Activated T-cell treated with anti-CD3 and anti-CD28 coated beads, Interleukin-2, amount 50 U/mL, for 72 hours (primary cell): Measurements from ENCODE around the gene PER2. TPM values are rescaled to one million over a fixed set of nuclear protein-coding genes. Genes with fewer than 3 reads are reported as not detected.
"Not testable (repeated sequence)": the region's sequence is repeated elsewhere in the genome, so short reads cannot be mapped to it uniquely, and the experiment has no call there.

Experiments used
- ATAC-seq, 2 donors: fragments of 150-1000 bp; cut with Tn5 transposase; replicated peaks in 1 of 2; 2 replicates each; pipeline ENCODE4 v1.10.0; 2021; ENCODE audit warnings: moderate library complexity in 2 of 2, mild to moderate bottlenecking in 1 of 2
- DNase-seq, 2 donors: peaks; one replicate each; pipeline ENCODE4 v3.0.0; 2021 to 2022; ENCODE audit warnings: mixed read lengths in 1 of 2
- H3K27ac Mint-ChIP-seq: one replicate; pipeline ENCODE4 v1.8.0; 2022; ENCODE audit warnings: mild to moderate bottlenecking, moderate library complexity, mixed read lengths
- H3K27me3 Mint-ChIP-seq: one replicate; pipeline ENCODE4 v1.8.0; 2022; ENCODE audit warnings: low read depth, mixed read lengths
- H3K36me3 Mint-ChIP-seq, 2 donors: one replicate each; pipeline ENCODE4 v1.8.0; 2022; ENCODE audit warnings: mixed read lengths in 2 of 2, mild to moderate bottlenecking in 1 of 2; ENCODE audit not compliant: insufficient read depth in 2 of 2
- H3K4me1 Mint-ChIP-seq: one replicate; pipeline ENCODE4 v1.8.0; 2022; ENCODE audit warnings: low read depth, mixed read lengths
- H3K4me3 Mint-ChIP-seq, 2 donors: one replicate each; pipeline ENCODE4 v1.8.0; 2022; ENCODE audit warnings: mild to moderate bottlenecking in 2 of 2, mixed read lengths in 2 of 2, moderate library complexity in 2 of 2
- H3K9me3 Mint-ChIP-seq, 2 donors: one replicate each; pipeline ENCODE4 v1.8.0; 2022; ENCODE audit warnings: mixed read lengths in 2 of 2
- total RNA-seq, 2 donors: library from RNA; stranded (reverse); gene quantifications; one replicate each; pipeline ENCODE4 v1.2.3, GENCODE V29; 2022

The PER2 gene
- total RNA-seq, 2 donors from 2014 or later = 8.9 to 12.4 TPM

DNA sequence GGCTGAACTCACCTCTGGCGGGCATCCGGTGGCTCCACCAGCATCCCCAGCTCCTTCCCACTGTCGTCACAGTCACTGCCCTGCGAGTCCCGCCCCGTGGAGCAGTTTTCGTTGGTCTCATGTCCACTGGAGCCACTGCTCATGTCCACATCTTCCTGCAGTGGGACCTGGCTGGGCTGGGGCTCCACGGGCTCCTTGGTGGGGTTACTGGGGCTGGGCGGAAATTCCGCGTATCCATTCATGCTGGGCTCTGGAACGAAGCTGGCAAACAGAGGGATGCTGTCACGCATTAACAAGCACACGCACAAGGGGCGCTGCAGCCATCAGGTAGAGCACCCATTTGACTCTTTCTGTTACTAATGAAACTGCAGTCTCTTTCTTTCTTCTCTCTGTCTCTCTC is 10.7 kb downstream of the PER2 start:
- H3K36me3 Mint-ChIP-seq = peaks cover 3 to 4% of the 10 kb centered on the region in 2 donors
- H3K9me3 Mint-ChIP-seq = no peaks in the 10 kb centered on the region
- ATAC-seq (no peak), DNase-seq (no peak)
- no peaks in the 10 kb centered on the region for H3K27me3 Mint-ChIP-seq
- peaks cover 4% of the 10 kb centered on the region for H3K4me1 Mint-ChIP-seq
- H3K4me3 Mint-ChIP-seq = no peak overlapping the region
- no peak overlapping the region for H3K27ac Mint-ChIP-seq

DNA sequence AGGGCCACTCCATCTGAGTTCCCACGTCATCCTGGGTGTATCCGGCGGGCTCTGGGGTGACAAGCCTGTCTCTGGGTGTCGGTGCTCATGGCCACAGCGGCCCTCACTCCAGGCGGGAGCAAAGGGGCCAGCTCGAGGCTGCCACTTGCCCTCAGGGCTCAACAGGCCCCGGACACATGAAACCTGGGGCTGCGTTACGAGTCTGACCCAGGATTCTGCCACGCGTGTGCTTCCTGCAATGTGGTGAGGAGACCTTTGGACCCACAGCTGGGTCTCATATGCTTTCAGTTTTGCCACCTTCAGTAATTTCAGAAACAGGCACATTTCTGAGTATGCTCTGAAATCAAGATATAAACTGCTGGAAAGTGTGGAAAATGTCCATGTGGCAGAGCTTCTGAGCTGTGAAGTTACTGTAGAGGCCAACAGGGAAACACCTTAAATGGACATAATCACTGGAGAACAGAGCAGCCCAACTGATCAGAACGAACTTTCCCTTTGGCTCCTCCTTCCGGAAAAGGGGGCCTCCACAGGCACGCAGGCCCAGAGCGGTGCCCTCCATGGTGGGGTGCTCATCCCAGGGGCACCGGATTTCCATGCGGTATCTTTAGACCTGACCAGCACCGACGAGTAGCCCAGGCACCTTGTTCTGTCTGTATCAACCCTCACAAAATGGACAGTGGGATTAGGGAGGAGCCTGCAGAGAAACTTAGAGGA is 14.1 kb downstream of the PER2 start:
- no peak for DNase-seq
- Mint-ChIP-seq H3K9me3 (no peaks in the 10 kb centered on the region), H3K36me3 (peaks cover 2 to 3% of the 10 kb centered on the region in 2 donors), H3K27me3 (no peaks in the 10 kb centered on the region), H3K27ac (no peak overlapping the region), H3K4me1 (no peaks in the 10 kb centered on the region), H3K4me3 (no peak overlapping the region)
- no peak for ATAC-seq

DNA sequence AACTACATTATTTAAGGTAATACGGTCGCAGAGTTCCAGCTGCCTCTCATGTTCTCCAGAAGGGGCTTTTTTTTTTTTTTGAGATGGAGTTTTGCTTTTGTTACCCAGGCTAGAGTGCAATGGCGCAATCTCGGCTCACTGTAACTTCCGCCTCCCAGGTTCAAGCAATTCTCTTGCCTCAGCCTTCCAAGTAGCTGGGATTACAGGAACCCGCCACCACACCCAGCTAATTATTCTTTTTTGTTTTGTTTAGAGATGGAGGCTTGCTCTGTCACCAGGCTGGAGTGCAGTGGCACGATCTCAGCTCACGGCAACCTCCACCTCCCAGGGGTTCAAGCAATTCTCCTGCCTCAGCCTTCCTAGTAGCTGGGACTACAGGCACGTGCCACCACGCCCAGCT is 15.0 kb downstream of the PER2 start:
- not testable (repeated sequence) for H3K9me3 Mint-ChIP-seq, H3K27ac Mint-ChIP-seq, H3K4me1 Mint-ChIP-seq, H3K27me3 Mint-ChIP-seq, ATAC-seq, DNase-seq, H3K36me3 Mint-ChIP-seq, H3K4me3 Mint-ChIP-seq

DNA sequence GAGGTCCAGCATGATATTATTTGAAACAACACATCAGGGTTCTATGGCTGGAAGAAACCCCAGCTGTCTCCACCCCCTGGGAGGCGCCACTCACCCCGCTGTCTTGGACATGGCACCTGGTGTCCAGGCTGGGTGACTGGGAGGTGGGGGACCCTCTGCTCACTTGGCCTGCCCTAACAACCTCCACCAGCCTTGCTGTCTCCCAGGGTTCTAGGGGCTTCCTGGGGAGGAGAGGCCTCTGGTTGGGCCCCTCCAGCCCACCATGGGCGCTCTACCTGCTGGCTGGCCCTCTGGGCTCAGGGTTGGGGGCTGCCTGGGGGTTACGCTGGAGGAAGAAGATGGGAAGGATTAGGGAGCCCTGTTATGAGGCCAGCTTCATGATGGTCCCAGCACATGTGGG is 16.3 kb downstream of the PER2 start:
- peaks cover 2 to 3% of the 10 kb centered on the region in 2 donors for H3K36me3 Mint-ChIP-seq
- H3K9me3 Mint-ChIP-seq = no peaks in the 10 kb centered on the region

DNA sequence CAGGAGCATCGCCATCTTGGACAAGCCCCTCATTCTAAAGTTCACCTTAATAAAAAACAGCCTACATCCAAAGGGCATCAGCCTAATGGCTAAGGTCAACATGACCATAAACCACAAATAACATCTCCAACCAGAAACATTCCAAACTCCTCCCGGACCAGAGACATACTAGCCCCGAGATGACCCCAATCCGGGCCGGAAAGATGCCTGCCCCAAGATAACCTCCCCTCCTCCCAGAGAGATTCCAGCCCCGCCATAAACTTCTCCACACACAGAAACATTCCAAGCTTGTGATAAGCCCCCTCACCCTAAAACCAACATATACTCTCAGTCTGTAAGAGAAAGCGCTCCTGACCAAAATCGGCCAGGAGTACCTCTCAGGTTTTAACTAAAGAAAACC is 16.7 kb downstream of the PER2 start:
- not testable (repeated sequence) for ATAC-seq, H3K4me1 Mint-ChIP-seq, H3K27me3 Mint-ChIP-seq, H3K4me3 Mint-ChIP-seq, DNase-seq, H3K36me3 Mint-ChIP-seq, H3K9me3 Mint-ChIP-seq, H3K27ac Mint-ChIP-seq

More for the DNA sequence above, 16.3 kb downstream of the PER2 start:
- ATAC-seq (no peak), DNase-seq (no peak)
- Mint-ChIP-seq H3K27ac (no peak overlapping the region), H3K4me1 (no peaks in the 10 kb centered on the region), H3K27me3 (no peaks in the 10 kb centered on the region), H3K4me3 (no peak overlapping the region)

DNA sequence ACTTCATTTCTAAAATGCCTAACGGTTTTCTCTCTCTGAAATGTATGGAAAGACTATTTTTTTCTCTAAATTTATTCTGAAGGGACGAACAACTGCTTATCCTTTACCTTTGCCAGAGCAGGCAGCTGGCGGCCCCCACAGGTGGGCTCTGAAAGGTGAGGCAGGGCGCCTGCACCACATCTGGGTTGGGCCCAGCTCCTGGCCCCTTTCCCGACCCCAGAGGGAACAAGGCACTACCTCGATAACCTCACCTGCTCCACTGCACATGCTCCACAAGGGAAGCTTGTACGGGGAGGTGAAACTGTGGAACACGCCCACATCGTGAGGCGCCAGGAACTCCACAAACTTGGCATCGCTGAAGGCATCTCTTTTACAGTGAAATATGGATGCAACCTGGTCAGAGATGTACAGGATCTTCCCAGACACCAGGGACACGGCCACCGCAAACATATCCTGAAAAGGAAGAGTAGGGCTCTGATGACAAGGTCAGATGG is 17.3 kb downstream of the PER2 start:
- ATAC-seq = no peak
- no peak overlapping the region for H3K4me3 Mint-ChIP-seq
- DNase-seq = no peak
- H3K36me3 Mint-ChIP-seq = no peaks in the 10 kb centered on the region
- no peak overlapping the region for H3K27ac Mint-ChIP-seq
- no peaks in the 10 kb centered on the region for H3K9me3 Mint-ChIP-seq
- no peaks in the 10 kb centered on the region for H3K4me1 Mint-ChIP-seq
- H3K27me3 Mint-ChIP-seq = no peaks in the 10 kb centered on the region

DNA sequence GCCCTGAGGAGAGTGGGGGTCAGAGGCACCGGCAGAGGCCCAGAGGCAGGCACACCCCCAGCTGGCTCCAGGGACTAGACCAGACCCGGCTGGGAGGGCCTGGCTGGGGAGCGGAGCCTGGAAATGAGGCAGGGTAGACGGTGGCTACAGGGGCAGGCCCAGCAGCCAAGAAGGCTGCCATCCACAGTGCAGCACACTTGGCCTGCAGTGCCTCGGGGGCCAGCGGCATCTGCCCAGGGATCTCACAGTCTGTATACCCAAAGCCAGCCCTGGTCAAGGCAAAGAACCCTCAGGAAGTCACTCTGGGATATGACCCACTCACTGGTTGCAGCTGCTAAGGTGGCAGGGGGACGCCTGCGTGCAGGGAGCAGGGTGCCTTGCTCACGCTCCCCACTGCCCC is 17.8 kb downstream of the PER2 start:
- Mint-ChIP-seq H3K4me1 (no peaks in the 10 kb centered on the region), H3K4me3 (no peak overlapping the region), H3K27ac (no peak overlapping the region), H3K9me3 (no peaks in the 10 kb centered on the region), H3K27me3 (no peaks in the 10 kb centered on the region), H3K36me3 (no peaks in the 10 kb centered on the region)
- ATAC-seq = no peak
- DNase-seq = no peak

DNA sequence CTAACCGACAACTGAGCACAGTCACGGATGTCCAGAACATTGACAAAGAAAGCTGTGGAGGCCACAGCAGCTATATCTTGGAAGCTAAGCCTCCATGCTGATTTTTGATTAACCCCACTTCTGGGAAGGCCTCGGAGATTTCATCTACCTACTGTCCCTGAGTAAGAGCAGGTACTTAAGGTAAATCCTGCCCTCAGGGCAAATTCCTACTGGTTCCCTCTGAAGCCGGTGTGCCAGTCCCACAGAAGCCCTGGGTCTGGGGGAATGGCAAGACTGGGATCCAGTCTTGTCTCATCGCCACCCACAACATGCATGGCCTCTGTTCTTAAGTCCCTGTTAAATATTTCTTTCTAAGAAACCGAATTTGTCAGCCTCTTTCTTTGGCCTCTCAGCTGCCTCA is 18.7 kb downstream of the PER2 start:
- Mint-ChIP-seq H3K9me3 (no peaks in the 10 kb centered on the region), H3K27ac (no peak overlapping the region), H3K4me1 (no peaks in the 10 kb centered on the region), H3K27me3 (no peaks in the 10 kb centered on the region), H3K4me3 (no peak overlapping the region), H3K36me3 (no peaks in the 10 kb centered on the region)
- ATAC-seq = no peak
- no peak for DNase-seq

DNA sequence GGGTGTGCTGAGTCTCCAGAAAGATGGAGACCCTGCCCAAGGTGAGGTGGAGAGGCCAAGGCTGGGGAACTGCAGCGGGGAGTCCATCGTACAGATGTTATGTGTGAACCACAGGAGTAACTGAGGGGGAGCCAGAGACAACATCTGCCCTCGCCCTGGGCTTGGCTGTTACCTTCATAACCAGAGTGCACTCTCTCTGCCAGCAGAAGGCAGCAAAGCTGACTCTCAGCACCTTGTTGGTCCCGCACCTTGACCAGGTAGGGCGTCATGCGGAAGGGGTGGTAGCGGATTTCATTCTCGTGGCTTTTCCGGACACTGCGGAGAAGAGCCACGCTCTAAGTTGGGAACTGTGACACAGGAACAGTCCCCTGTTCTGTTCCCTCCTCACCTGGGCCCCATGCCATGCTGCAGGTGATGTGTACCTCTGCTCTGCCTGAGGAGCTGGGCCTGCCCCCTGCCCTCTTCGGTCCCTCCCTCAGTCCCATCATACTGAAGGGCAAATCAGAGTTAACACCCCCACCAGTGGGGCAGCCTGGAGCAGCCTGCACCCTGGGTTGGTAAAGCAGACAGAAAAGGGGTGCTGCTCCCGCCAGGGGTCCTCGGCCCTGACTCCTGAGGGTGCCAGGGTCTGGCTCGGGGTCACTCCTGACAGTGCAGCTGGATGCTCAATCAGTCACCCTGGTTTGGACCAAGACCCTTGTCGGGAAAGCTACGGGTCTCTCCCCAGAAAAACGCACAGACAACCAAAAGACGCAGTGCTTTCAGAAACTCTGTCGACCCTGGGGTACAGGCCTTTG is 20.3 kb downstream of the PER2 start:
- Mint-ChIP-seq H3K4me3 (no peak overlapping the region), H3K27me3 (no peaks in the 10 kb centered on the region), H3K4me1 (peaks cover 6% of the 10 kb centered on the region), H3K36me3 (no peaks in the 10 kb centered on the region), H3K27ac (no peak overlapping the region), H3K9me3 (no peaks in the 10 kb centered on the region)
- DNase-seq (no peak), ATAC-seq (no peak)

DNA sequence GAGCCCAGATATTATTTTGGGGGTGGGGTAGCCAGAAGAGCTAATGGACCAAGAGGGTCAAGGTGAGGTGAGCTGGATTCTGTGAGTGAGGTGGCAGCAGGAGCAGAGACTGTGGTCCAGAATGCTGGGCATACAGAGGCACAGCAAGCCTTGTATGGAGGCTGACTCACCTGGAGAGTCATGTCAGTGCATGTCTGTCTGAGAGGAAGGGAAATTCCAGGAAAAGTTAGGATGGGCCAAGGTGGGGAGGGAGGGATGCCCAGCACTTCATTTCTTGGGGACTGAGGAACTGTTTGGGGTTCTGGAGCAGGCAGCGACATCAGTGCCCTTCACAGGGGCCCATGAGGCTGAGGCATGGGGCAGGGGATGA is 21.1 kb downstream of the PER2 start:
- no peak for ATAC-seq
- Mint-ChIP-seq H3K4me3 (no peak overlapping the region), H3K4me1 (peaks cover 6% of the 10 kb centered on the region)

DNA sequence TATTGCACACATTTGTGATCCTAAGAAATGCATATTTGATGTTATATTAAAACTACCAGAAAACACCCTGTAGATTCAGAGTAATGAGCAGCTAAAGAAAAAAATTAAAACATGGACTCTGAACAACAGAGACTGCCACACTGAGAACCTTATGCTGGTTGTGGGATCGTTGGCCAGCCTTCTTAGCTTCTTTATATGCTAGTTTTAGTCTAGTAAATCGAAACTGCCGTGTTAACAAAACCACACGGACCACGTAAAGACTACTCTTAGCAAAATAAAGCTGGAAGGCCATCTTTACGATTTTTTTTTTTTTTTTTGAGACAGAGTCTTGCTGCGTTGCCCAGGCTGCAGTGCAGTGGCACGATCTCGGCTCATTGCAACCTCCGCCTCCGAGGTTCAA is 22.8 kb downstream of the PER2 start:
- DNase-seq = no peak
- no peaks in the 10 kb centered on the region for H3K27me3 Mint-ChIP-seq

More for the DNA sequence above, 21.1 kb downstream of the PER2 start:
- Mint-ChIP-seq H3K27ac (peak overlapping the region; percentile 62), H3K27me3 (no peaks in the 10 kb centered on the region), H3K36me3 (no peaks in the 10 kb centered on the region), H3K9me3 (no peaks in the 10 kb centered on the region)
- no peak for DNase-seq

DNA sequence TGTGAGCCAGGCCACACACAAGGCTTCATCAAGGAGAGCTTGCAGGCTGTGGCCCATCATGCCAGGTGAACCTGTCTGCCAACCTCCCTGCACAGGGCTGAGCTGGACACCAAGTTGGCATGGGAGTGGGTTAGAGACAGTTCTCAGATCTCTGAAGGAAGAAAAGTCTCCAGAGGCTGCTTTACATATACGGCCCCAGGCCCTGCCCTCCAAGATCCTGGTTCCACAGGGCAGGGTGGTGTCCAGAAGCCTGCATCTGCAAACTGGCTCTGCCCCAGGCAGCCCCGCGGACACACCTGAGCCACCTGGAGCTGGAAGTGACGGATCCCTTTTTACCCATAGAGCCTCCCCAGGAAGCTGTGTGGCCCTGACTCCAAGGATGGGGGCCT is 24.3 kb downstream of the PER2 start:
- DNase-seq = no peak
- Mint-ChIP-seq H3K27me3 (no peaks in the 10 kb centered on the region), H3K36me3 (peaks cover 0 to 4% of the 10 kb centered on the region in 2 donors), H3K4me1 (peaks cover 6% of the 10 kb centered on the region), H3K4me3 (no peak overlapping the region), H3K27ac (no peak overlapping the region), H3K9me3 (no peaks in the 10 kb centered on the region)
- ATAC-seq = no peak

More for the DNA sequence above, 22.8 kb downstream of the PER2 start:
- no peak for ATAC-seq
- Mint-ChIP-seq H3K27ac (no peak overlapping the region), H3K9me3 (no peaks in the 10 kb centered on the region), H3K36me3 (no peaks in the 10 kb centered on the region), H3K4me1 (peaks cover 6% of the 10 kb centered on the region), H3K4me3 (no peak overlapping the region)

DNA sequence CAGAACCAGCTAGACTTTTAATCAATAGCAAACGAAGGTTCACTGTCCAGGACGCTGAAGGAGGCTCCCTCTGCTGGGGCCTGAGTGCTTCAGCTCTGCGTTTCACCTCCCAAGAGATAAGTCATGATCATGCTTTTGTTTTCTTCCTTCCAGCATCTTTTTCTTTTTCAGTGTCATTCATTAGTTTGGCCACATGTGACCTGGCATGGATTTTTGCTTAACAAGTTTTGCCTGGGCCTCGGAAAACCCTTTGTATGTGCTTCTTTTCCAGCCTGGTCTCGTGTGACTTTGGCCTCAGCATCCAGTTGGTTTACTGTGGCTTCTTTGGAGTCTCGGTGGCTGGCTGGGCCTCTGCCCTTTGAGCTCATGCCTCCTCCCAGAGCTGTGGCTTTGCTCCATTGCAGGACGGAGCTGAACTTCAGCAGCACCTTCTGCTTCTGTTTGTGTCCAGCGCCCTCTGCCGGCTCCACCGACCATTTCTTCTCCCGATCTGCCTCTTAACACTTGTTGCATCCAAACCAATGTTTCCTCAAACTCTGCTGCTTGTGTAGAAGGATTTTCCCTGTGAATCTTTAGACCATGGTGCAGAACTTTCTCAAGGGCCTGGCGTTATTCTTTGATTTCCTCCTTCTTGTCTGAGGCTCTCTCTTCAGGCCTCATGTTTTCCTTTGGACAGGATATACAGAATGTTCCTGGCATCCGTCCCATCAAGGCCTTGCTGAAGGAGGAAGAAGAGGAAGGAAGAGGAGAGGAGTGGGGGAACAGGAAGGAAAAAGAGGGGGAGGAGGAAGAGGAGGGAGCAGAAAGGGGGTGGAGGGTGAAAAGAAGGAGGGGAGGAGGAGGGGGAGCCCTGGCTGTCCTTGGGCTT is 25.0 kb downstream of the PER2 start:
- H3K27me3 Mint-ChIP-seq = no peaks in the 10 kb centered on the region
- no peaks in the 10 kb centered on the region for H3K9me3 Mint-ChIP-seq
- peak; percentile 63 to 74 for ATAC-seq
- no peak overlapping the region for H3K4me3 Mint-ChIP-seq
- H3K4me1 Mint-ChIP-seq = peaks cover 6% of the 10 kb centered on the region
- H3K36me3 Mint-ChIP-seq = peaks cover 0 to 4% of the 10 kb centered on the region in 2 donors
- peak; percentile 73 to 75 for DNase-seq
- H3K27ac Mint-ChIP-seq = no peak overlapping the region
